CD4-positive, alpha-beta T cell (primary cell): Measurements from ENCODE around the gene NADK2. TPM values are rescaled to one million over a fixed set of nuclear protein-coding genes. Genes with fewer than 3 reads are reported as not detected.

ENCODE experiments used
- ATAC-seq: fragments of 200-7000 bp; cut with Tn5 transposase; one replicate; pipeline ENCODE4 v1.10.0; 2022; ENCODE audit warnings: mild to moderate bottlenecking; ENCODE audit not compliant: poor library complexity
- CTCF ChIA-PET: fragments of 350-600 bp; sonication (Branson Sonifier 250); formaldehyde crosslinking; loops from one replicate; lab custom pipeline; 2021; ENCODE audit warnings: antibody characterized with exemption, inconsistent platforms; lab: Charles Lee
- POLR2A ChIA-PET: fragments of 350-600 bp; sonication (Branson Sonifier 250); formaldehyde crosslinking; loops from one replicate; lab custom pipeline; 2021; ENCODE audit warnings: antibody characterized with exemption, inconsistent platforms; lab: Charles Lee
- DNase-seq, 14 experiments: peaks; one replicate each; pipeline ENCODE4 v3.0.0-alpha.2; 2013 to 2020; ENCODE audit warnings: mixed read lengths in 2 of 14
- H3K27ac ChIP-seq, 2 donors: one replicate each; pipeline versions ENCODE4 v1.5.1 to v1.7.0; 2013; ENCODE audit warnings: low read length in 2 of 2, low read depth in 1 of 2, mild to moderate bottlenecking in 1 of 2
- H3K27me3 ChIP-seq, 2 experiments: 1 replicate in 1 of 2; 2 replicates in 1 of 2; pipeline versions ENCODE4 v1.6.1 to v1.7.0; 2013; ENCODE audit warnings: low read length in 2 of 2, control low read depth in 1 of 2, mild to moderate bottlenecking in 1 of 2, moderate library complexity in 1 of 2; ENCODE audit not compliant: insufficient read depth in 2 of 2, control insufficient read depth in 1 of 2
- H3K36me3 ChIP-seq: one replicate; pipeline ENCODE4 v1.6.1; 2013; ENCODE audit warnings: low read length, control low read depth; ENCODE audit not compliant: insufficient read depth
- H3K4me1 ChIP-seq: one replicate; pipeline ENCODE4 v1.6.1; 2013; ENCODE audit warnings: low read length, control low read depth; ENCODE audit not compliant: insufficient read depth
- H3K4me3 ChIP-seq: one replicate; pipeline ENCODE4 v1.5.1; 2013; ENCODE audit warnings: mild to moderate bottlenecking, low read length, moderate library complexity
- H3K9me3 ChIP-seq, 2 experiments: 1 replicate in 1 of 2; 2 replicates in 1 of 2; pipeline versions ENCODE4 v1.6.1 to v1.7.0; 2013; ENCODE audit warnings: low read length in 2 of 2, mild to moderate bottlenecking in 2 of 2, control low read depth in 1 of 2, moderate library complexity in 1 of 2; ENCODE audit not compliant: control insufficient read depth in 1 of 2, insufficient read depth in 1 of 2
- H3K27ac Mint-ChIP-seq: one replicate; pipeline ENCODE4 v1.8.0; 2020; ENCODE audit warnings: mixed read lengths
- H3K27me3 Mint-ChIP-seq: one replicate; pipeline ENCODE4 v1.8.0; 2021; ENCODE audit warnings: mixed read lengths
- H3K36me3 Mint-ChIP-seq: one replicate; pipeline ENCODE4 v1.8.0; 2021; ENCODE audit warnings: low read depth, mixed read lengths
- H3K4me1 Mint-ChIP-seq: one replicate; pipeline ENCODE4 v1.8.0; 2021; ENCODE audit warnings: low read depth, mixed read lengths
- H3K4me3 Mint-ChIP-seq: one replicate; pipeline ENCODE4 v1.8.0; 2020; ENCODE audit warnings: mild to moderate bottlenecking, mixed read lengths
- H3K9me3 Mint-ChIP-seq: one replicate; pipeline ENCODE4 v1.8.0; 2020; ENCODE audit warnings: mixed read lengths
- CTCF ChIP-seq: fragments of 200-600 bp; IDR thresholded peaks from one replicate; pipeline ENCODE4 v1.8.0; 2022; ENCODE audit warnings: antibody characterized with exemption, mild to moderate bottlenecking
- intact Hi-C, 2 experiments: fragments of 100-400 bp; cut with DNase I in 1 of 2; cut with micrococcal nuclease in 1 of 2; formaldehyde crosslinking; loops; one replicate each; pipeline versions ENCODE4 v1.15.1 to v1.9.0; 2023 to 2025; cut with DNase I, micrococcal nuclease
- total RNA-seq, 174 experiments: library from RNA in 2 of 174; stranded (reverse) in 2 of 174; gene quantifications; one replicate each; pipeline ENCODE4 v1.2.3 and lab custom pipeline; 2021 to 2026

Gene NADK2
- total RNA-seq, 2 experiments from 2014 or later = 12.5 to 13.3 TPM

GRCh38 chr5:36172599-36172998 lies 69.1 kb downstream of the NADK2 start:
- TF ChIP-seq CTCF = no peak
- Mint-ChIP-seq H3K27me3 (no peaks in the 10 kb centered on the region), H3K4me3 (no peak overlapping the region), H3K36me3 (peaks cover 92% of the 10 kb centered on the region), H3K4me1 (peaks cover 14% of the 10 kb centered on the region), H3K27ac (no peak overlapping the region), H3K9me3 (no peaks in the 10 kb centered on the region)
- intact Hi-C loops = no loop called here
- H3K27ac ChIP-seq = no peak overlapping the region
- H3K4me1 ChIP-seq = peaks cover 5% of the 10 kb centered on the region
- ChIA-PET CTCF (no interaction called here), POLR2A (no interaction called here)
- no peak for ATAC-seq
- H3K27me3 ChIP-seq = no peaks in the 10 kb centered on the region
- H3K36me3 ChIP-seq = peaks cover 70% of the 10 kb centered on the region
- DNase-seq = no peak
- H3K4me3 ChIP-seq = no peak overlapping the region
- no peaks in the 10 kb centered on the region for H3K9me3 ChIP-seq

GRCh38 chr5:36170832-36171424 lies 70.8 kb downstream of the NADK2 start:
- no peaks in the 10 kb centered on the region for H3K9me3 Mint-ChIP-seq
- no peak overlapping the region for H3K4me3 Mint-ChIP-seq
- no peak overlapping the region for H3K4me3 ChIP-seq
- ATAC-seq (no peak), DNase-seq (no peak)
- H3K36me3 ChIP-seq = peaks cover 74% of the 10 kb centered on the region
- H3K27me3 ChIP-seq = no peaks in the 10 kb centered on the region
- H3K27ac ChIP-seq = no peak overlapping the region
- no peak for TF ChIP-seq CTCF
- H3K4me1 ChIP-seq = peaks cover 5% of the 10 kb centered on the region
- POLR2A ChIA-PET = interaction anchor here (0.8 kb wide), 1 partner anchor 11 kb away, joined by 3 read pairs; no protein-coding TSS in a partner anchor
- H3K36me3 Mint-ChIP-seq = peaks cover 96% of the 10 kb centered on the region
- H3K27ac Mint-ChIP-seq = no peak overlapping the region
- no peaks in the 10 kb centered on the region for H3K27me3 Mint-ChIP-seq
- peaks cover 14% of the 10 kb centered on the region for H3K4me1 Mint-ChIP-seq
- CTCF ChIA-PET = no interaction called here
- intact Hi-C loops = no loop called here
- H3K9me3 ChIP-seq = no peaks in the 10 kb centered on the region

- peaks cover 79% of the 10 kb centered on the region for H3K36me3 ChIP-seq
- peaks cover 18% of the 10 kb centered on the region for H3K4me1 Mint-ChIP-seq
- H3K36me3 Mint-ChIP-seq = peaks cover 96% of the 10 kb centered on the region
- CTCF ChIA-PET = no interaction called here
- peak; percentile 92 for ATAC-seq
- no peaks in the 10 kb centered on the region for H3K27me3 ChIP-seq
- H3K27ac Mint-ChIP-seq = peak overlapping the region; percentile 57
- H3K4me3 Mint-ChIP-seq = no peak overlapping the region
- POLR2A ChIA-PET = no interaction called here
- intact Hi-C loops = no loop called here
- H3K4me1 ChIP-seq = peaks cover 5% of the 10 kb centered on the region
- no peak for TF ChIP-seq CTCF
- no peaks in the 10 kb centered on the region for H3K9me3 Mint-ChIP-seq
- H3K27ac ChIP-seq = no peak overlapping the region
- no peak overlapping the region for H3K4me3 ChIP-seq
- H3K9me3 ChIP-seq = no peaks in the 10 kb centered on the region
- no peaks in the 10 kb centered on the region for H3K27me3 Mint-ChIP-seq
- peak in 3 of 14 experiments; percentile 9 to 45 (median 17) for DNase-seq
Observed at GRCh38 chr5:36168737-36169136, 73.0 kb downstream of the NADK2 start.
